ENCODE data around the gene USF2.

USF2 gene

DNA sequence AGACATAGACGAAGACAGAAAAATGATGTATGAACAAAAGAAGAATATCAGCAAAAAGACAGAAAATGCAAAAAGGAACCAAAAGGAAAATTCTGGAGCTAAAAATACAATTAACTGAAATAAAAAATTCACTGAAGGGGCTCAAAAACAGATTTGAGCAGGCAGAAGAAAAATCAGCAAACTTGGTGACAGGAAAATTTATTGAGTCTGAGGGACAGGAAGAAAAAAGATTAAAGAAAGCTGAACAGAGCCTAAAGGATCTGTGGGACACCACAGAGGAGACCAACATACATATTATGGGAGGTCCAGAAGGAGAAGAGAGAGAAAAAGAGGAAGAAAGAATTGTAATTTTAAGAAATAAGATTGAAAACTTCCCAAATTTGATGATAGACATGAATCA lies 27.3 kb upstream of the USF2 start:
- no peak for DNase-seq (ENCODE audit: low read depth)

DNA sequence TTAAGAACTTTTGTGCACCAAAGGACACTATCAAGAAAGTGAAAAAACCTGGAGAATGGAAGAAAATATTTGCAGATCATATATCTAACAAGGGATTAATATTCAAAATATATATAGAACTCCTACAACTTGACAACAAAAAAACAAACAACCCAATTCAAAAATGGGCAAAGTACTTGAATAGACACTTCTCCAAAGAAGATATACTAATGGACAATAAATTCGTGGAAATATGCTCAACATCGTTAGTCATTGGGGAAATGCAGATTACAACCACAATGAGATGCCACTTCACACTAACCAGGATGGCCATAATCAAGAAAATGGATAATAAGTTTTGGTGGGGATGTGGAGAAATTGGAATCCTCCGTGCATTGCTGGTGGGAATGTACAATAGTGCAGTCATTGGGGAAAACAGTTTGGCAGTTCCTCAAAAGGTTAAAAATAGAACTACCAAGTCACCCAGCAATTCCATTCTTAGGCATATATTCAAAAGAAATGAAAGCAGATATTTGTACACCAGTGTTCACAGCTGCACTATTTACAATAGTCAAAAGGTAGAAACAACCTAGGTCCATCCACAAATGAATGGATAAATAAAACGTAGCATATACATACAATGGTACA lies 22.2 kb upstream of the USF2 start:
- DNase-seq (ENCODE audit: low read depth), result no peak

DNA sequence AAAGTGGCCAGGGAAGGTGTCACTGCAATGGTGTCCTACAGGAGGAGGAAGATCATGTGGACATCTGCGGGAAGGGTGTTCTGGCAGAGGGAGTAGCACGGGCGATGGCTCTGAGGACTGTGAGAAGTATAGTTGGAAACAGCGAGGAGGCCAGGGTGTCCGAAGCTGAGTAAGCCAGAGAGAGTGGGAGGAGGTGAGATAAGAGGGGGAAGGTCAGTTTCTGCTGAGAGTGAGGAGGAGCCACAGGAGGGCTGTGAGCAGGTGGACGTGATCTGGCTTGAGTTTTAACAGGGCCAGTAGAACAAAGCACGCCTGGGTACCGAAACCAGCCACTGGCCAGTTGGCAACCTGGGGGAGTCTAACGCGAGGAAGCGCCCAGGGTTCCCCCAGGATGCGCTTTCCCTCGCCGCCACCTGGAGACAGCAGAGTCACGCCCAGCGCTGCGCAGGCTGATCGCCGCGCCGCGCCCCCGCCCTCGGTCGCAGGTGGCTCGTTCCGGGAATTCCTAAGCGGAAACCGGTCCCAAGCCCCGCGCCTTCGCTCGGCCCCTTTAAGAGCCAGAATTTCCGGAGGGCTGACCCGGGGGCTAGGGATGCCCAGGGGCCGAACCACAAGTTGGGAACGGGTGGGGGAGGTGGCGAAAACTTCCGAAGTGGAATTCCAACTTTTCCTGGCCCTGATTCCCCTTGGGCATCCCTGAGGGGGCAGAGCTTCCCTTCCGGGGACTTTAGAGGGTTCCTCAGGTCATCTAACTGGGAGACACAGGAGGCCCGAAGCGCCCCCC lies 21.0 kb upstream of the USF2 start:
- peak; percentile 48 for DNase-seq (ENCODE audit: low read depth)

DNA sequence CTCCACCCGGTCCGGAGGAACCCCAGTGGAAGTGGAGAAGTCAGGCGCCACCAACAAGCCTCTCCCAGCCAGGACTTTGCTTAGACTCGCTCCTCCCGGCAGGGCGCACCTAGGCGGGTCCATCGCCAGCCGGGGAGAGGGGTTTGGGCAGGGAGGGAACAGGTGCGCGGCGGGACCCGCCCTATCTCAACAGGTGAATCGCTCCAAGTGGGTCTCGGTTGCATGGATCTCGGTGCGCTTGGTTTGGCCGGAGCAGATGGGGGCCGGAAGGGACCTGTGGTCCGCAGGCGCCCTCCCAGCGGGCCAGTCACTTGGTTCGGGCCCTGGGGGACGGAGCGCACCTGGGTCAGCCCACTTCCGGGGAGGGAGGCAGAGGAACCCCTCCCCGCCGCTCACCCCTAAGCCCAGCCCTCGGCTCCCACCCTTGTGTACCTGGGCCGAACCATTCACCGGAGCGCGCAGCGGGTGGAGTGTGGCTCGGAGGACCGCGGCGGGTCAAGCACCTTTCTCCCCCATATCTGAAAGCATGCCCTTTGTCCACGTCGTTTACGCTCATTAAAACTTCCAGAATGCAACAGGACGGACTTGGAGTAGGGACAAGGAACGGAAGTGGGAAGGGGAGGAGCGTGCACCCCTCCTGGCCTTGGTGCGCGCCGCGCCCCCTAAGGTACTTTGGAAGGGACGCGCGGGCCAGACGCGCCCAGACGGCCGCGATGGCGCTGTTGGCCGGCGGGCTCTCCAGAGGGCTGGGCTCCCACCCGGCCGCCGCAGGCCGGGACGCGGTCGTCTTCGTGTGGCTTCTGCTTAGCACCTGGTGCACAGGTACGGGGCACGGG lies 20.2 kb upstream of the USF2 start, which contains the start of gene LSR:
TSS of gene LSR (plus strand) at position 693 of the 836 bp plus-strand sequence. CDS start at position 714, 21 bp downstream.
- peak; percentile 68 for DNase-seq (ENCODE audit: low read depth)

DNA sequence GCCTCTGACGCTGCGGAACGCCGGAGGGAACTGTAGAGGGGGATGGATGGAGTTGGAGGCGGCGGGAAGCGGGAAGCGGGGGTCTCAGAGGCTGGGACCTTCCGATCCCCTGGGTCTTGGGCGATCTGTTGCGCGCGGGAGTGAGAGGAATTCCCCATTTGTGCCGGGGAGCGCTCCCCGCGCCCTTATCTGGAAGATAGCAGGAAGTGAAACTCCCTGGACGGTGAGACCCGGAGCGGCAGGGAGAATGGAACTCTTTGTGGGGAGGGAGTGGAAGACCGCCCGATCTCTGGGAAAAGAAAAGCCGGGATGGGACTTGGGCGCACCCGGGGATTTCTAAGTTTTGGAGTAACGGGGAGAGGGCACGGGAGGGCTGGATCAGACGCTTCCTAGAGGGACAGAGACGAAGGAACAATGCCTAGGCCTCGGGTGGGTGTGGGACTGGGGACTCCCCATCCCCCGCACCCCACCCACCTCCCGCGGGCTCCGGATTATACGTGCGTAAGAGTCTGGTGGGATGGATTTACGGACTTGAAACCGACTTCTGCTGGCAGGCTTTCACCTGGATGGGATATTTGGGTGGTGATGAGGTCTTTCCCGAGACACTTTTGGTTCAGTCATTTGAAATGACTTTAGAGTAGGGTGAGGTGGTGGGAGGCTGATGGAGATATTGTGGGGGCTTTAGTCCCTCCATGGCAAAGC lies 19.5 kb upstream of the USF2 start:
- DNase-seq (ENCODE audit: low read depth), result no peak

DNA sequence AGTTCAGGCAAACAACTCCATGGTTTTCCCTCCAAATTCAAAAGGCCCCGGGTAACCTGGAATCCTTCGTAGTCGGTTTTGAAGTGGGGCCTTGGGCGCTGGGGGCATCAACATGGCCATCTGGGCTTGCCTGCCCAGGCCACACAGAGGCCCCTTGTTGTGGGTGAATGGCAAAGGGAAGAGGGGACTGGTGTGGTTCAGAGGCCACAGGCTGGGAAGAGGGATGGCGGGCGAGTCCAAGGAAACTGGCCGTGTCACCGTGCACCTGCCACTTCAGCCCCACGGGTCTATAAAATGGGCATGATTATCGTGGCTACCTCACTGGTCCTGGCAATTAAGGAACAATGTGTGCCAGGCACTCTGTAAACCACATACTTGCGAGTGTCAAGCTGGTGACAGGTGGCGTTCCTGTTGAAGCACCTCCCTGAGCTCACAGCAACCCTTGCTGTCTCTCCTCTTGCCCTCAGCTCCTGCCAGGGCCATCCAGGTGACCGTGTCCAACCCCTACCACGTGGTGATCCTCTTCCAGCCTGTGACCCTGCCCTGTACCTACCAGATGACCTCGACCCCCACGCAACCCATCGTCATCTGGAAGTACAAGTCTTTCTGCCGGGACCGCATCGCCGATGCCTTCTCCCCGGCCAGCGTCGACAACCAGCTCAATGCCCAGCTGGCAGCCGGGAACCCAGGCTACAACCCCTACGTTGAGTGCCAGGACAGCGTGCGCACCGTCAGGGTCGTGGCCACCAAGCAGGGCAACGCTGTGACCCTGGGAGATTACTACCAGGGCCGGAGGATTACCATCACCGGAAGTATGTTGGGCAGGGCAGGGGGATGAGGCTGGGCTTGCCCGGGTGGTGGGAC lies 18.7 kb upstream of the USF2 start:
- DNase-seq (ENCODE audit: low read depth), result no peak

DNA sequence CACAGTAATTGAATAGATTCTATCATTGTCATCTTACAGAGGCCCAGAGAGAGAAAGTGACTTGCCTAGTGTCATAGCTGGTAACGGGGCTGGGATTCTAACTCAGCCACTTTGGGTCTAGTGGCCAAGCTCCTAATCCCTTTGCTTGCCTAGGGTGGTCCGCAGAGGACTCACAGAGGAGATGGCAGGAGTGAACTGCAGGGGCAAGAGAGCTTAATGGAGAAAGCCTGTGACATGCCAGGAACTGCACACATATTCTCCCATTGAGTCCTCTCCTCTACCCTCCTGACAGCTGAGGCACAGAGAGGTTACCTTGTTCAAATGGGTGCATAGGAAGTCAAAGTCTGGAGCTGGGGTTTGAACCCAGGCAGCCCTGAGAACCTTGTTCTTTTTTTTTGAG lies 17.3 kb upstream of the USF2 start:
- DNase-seq (ENCODE audit: low read depth), result no peak

DNA sequence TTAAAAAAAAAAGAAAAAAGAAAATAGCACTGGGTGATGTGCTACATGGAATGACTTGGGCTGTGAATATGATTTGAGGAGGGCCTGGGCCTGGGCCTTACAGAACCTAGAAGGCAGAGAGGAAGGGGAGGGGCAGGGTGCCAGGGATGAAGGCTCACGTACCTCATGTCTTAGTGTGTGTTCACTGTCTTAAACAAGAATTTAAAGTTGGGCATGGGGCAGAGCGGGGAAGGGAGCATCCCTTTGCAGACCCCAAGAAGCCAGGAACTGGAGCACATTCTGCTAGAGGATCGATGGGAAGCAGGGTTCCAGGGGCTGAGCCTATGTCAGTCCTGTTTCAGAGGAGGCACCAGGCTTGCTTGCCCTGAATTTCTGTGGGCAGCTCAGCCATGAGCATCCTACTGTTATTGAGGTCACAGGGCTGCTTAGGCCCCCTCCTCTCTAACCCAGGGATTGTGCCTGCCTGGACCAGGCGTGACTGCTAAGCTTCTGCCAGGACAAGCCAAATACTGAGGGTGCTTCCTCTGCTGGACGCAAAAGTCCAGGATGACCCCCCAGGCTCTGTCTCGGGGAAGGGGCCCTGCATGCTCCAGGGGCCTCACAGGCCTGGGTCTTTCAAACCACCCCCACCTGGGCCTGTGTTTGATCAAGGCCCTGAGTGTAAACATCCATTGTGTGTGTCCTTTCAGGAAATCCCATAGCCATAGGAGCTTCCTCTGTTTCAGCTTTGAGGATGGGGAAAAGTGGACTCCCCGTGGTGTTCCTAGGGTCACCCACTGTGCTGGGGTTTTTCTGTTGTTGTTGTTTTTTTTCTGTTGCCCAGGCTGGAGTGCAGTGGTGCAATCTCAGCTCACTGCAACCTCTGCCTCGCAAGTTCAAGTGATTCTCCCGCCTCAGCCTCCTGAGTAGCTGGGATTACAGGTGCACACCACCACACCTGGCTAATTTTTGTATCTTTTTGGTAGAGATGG lies 15.2 kb upstream of the USF2 start:
- no peak for DNase-seq (ENCODE audit: low read depth)

DNA sequence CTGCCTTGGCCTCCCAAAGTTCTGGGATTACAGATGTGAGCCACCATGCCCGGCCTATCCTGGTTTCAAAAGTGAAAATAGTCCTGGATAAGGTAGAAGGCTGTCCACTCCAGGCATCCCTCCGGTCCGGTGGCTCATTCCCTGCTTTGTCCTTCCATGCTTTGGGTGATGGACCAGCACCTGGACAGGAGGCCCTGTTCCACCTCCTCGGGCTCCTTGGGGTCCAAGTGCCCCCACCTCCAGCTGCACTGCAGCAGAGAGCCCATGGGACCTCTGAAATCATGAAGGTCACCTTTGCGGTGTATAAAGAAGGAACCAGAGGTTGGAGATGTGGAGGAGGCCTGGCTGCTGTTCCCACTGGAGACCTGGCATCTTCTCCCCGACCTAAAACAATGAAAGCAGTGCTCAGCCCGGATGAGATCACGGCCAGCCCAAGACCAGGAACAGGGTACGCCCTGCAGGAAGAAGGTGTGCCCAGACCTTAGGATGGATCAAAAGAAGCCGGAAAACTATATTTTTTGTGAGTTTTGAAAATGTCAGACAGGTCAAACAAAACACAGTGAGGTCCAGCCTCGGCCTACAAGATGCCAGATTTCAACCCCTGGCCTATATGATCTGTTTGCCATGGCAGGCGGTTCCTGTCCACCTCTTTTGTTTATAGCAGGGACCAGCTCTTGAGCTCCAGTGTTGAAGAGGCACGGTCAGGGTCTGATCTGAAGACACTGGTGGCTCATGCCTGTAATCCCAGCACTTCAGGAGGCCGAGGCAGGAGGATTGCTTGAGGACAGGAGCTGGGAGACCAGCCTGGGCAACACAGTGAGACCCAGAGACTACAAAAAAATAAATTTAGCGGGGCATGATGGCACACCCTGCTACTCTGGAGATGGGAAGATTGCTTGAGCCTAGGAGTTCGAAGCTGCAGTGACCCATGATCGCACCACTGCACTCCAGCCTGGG lies 14.1 kb upstream of the USF2 start:
- DNase-seq (ENCODE audit: low read depth), result no peak

DNA sequence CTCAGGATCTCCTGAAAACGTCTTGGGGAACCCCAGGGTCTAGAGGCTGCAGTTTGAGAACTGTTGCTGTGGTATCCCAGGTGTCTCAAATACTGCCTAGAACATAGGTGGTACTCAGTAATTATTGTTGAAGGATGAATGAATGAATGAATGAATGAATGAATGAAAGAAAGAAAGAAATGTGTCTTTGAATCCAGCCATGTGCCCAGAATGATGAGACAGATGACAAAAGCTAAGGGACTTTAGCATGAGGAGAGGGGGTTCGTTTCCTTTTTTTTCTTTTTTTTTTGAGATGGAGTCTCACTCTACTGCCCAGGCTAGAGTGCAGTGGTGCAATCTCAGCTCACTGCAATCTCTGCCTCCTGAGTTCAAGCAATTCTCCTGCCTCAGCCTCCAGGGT lies 12.2 kb upstream of the USF2 start:
- no peak for DNase-seq (ENCODE audit: low read depth)

DNA sequence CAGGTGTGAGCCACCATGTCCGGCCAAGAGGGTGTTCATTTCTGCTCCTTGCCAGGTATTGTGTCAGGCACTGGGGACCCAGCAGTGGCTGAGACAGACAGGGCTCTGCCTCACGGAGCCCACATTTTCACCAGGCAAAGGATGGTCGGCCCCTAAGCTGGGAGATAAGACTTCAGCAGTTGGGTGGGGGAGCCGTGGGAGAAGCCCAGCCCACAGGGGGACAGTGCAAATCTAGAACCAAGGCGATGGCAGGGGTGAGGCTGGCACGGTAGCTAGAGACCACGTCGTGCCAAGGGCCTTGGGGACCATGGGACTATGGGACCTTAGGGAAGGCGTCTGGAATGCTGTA lies 11.7 kb upstream of the USF2 start:
- DNase-seq (ENCODE audit: low read depth), result no peak

DNA sequence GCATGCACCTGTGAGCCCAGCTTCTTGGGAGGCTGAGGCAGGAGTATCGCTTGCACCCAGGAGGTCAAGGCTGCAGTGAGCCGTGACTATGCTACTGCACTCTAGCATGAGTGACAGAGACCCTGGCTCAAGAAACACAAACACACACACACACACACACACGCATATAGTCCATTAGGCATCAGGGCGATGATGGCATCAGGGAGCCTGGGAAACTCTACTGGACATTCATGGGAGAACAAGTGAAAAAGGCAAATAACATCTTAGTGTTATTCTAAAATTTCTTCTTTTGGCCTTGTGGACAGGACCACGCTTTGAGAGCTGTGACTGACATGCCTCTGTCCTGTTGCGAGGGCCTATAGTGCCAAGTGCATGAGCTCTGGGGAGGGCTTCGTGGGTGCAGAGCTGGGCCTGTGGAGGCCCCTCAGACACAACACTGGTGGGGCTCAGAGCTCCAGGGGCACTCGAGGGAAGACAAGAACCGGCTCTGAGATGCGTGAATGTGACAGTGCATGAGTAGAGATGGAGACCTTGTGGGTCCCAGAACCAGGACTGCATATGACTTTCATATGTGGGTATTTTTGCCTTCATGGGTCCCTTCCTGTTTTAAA lies 8.0 kb upstream of the USF2 start:
- DNase-seq (ENCODE audit: low read depth), result no peak

DNA sequence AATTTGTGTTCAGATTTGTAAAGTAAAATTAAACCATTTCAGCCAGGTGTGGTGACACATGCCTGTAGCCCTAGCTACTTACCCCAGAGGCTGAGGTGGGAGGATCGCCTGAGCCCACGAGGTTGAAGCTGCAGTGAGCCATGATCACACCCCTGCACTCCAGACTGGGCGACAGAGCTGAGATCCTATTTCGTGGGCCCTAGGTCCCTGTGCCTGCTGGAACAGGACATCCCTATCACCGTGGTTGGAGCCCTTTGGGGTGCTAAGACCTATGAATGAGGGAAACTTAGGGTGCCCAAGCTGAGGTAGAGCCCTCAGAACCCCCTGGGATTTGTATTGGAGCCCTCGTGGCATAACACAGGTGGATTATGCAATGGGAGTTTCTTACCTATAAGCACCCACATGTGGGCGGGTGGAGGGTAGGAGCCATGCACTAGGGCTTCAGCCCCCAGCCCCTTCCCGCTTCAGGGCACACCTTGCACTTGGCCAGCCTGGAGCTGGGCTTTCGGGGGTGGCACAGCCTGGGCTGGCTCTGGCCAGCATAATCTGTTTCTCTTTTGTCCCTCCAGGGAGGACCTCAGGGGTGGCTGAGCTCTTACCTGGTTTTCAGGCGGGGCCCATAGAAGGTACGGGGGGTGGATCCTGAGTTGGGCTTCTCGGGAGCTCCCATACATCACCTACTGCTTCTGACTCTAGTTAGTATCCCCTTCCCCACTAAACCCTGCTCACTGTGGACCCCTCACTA lies 7.2 kb upstream of the USF2 start:
- DNase-seq (ENCODE audit: low read depth), result no peak

DNA sequence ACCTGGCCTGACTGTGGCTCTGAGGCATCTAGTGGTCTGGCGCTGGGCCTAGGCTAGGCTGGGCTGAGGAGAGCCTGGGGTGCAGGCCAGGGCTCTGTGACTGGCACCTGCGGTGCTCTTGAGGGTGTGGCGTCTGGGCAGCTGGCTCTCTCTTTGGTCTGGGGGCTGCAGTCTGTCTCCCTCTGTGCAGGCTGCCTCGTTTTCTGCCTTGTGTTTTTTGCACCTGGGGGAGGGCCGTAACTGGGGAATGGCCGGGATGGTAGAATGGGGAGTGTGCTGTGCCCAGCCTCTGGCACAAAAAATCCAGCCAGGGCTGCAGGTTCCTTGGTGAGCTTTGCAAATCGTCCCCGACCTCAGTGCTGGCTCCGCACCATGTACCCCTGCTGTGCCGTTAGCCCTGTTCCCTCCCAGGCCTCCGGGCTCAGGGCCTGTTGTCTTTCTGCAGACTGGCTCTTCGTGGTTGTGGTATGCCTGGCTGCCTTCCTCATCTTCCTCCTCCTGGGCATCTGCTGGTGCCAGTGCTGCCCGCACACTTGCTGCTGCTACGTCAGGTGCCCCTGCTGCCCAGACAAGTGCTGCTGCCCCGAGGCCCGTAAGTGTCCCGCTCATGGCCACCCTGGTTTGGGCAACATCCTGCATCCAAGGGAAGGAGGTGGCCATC lies 6.5 kb upstream of the USF2 start:
- no peak for DNase-seq (ENCODE audit: low read depth)

DNA sequence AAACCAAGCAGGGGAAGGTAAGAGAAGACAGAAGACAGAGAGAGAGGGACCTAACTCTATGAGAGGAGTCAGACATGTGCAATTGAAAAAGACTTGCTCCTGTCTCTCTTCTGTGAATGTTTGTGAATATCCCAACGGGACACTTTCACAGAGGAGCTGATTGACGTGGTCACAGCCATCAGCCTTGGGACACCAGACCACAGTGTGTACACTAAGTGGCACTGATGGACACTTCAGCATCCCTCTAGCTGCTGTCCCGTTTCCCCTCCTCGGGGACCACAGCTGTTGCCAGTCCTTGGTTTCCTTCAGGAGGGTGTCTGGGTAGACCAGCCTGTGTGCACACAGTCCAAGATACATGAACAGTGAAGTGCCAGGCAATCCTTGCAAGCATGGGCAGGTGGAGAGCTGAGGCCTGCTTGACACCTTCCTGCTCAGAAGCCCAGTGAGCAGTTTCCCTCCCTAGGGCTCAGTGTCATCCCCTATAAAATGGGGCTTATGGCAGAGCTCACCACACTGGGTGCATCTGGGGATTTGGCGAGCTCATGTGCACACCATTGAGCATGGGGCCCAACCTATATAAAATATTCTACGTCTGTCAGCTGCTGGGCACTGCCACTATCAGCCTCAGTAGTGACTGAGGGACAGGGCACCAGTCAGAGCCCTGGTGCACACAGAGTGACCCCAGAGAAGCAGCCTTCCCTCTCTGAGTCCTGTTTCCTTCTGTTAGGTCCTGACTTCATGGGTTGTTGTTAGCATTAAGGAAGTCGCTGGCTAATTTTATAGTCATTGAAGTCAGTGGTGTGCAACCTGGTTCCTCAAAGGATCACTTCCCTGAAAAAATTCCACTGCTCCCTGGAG lies 4.3 kb upstream of the USF2 start:
- no peak for DNase-seq (ENCODE audit: low read depth)

Measured in activated T-cell treated with anti-CD3 and anti-CD28 coated beads for 48 hours (primary cell).